Liver (tissue), 9 donors: ENCODE results near the gene NCOA3. TPM values are rescaled to one million over a fixed set of nuclear protein-coding genes. Genes with fewer than 3 reads are reported as not detected.

Experiments
- DNase-seq: peaks from one replicate; pipeline ENCODE4 v3.0.0-alpha.2; 2017; ENCODE audit warnings: low spot score
- H3K27ac ChIP-seq, 2 donors: one replicate each; pipeline ENCODE4 v1.7.0; 2013; ENCODE audit warnings: inconsistent platforms in 2 of 2, low read length in 2 of 2, control low read depth in 1 of 2, low read depth in 1 of 2, mild to moderate bottlenecking in 1 of 2
- H3K27me3 ChIP-seq, 4 donors: one replicate each; pipeline versions ENCODE4 v1.6.1 to v1.7.0; 2013; ENCODE audit warnings: low read length in 3 of 4, inconsistent platforms in 1 of 4, mild to moderate bottlenecking in 1 of 4, moderate library complexity in 1 of 4; ENCODE audit not compliant: control insufficient read depth in 4 of 4, insufficient read depth in 4 of 4
- H3K36me3 ChIP-seq, 4 donors: one replicate each; pipeline versions ENCODE4 v1.6.1 to v1.7.0; 2013; ENCODE audit warnings: low read length in 3 of 4, mild to moderate bottlenecking in 3 of 4, low read depth in 1 of 4, moderate library complexity in 1 of 4; ENCODE audit not compliant: control insufficient read depth in 4 of 4, insufficient read depth in 3 of 4
- H3K4me1 ChIP-seq, 4 donors: one replicate each; pipeline versions ENCODE4 v1.6.1 to v1.7.0; 2013; ENCODE audit warnings: low read length in 3 of 4, mild to moderate bottlenecking in 3 of 4, moderate library complexity in 1 of 4; ENCODE audit not compliant: control insufficient read depth in 4 of 4, insufficient read depth in 4 of 4
- H3K4me3 ChIP-seq, 3 donors: one replicate each; pipeline versions ENCODE4 v1.6.1 to v1.7.0; 2013; ENCODE audit warnings: low read length in 3 of 3, control low read depth in 1 of 3, low read depth in 1 of 3, mild to moderate bottlenecking in 1 of 3
- H3K9ac ChIP-seq, 2 donors: one replicate each; pipeline ENCODE4 v1.7.0; 2013; ENCODE audit warnings: low read length in 2 of 2, mild to moderate bottlenecking in 2 of 2, moderate library complexity in 2 of 2, control low read depth in 1 of 2, low read depth in 1 of 2
- H3K9me3 ChIP-seq, 4 donors: one replicate each; pipeline versions ENCODE4 v1.6.1 to v1.7.0; 2013; ENCODE audit warnings: low read length in 3 of 4; ENCODE audit not compliant: control insufficient read depth in 4 of 4
- EGR1 ChIP-seq, 2 donors: IDR thresholded peaks; 2 replicates each; pipeline ENCODE4 v1.6.1; 2016 to 2018; ENCODE audit warnings: antibody characterized with exemption in 2 of 2, low read depth in 2 of 2
- FOXA1 ChIP-seq: IDR thresholded peaks from 2 replicates; pipeline ENCODE4 v1.6.1; 2016; ENCODE audit warnings: antibody characterized with exemption
- GABPA ChIP-seq, 2 donors: IDR thresholded peaks in 1 of 2; conservative IDR thresholded peaks in 1 of 2; 2 replicates each; pipeline ENCODE4 v1.6.1; 2016; ENCODE audit warnings: antibody characterized with exemption in 2 of 2, mild to moderate bottlenecking in 1 of 2, moderate library complexity in 1 of 2
- HNF4A ChIP-seq, 2 donors: conservative IDR thresholded peaks; 2 replicates each; pipeline ENCODE4 v1.6.1; 2016; ENCODE audit warnings: antibody characterized with exemption in 2 of 2, mild to moderate bottlenecking in 2 of 2
- JUND ChIP-seq, 2 donors: IDR thresholded peaks; 2 replicates each; pipeline ENCODE4 v1.6.1; 2016; ENCODE audit warnings: antibody characterized with exemption in 2 of 2
- NR2F2 ChIP-seq: IDR thresholded peaks from 2 replicates; pipeline ENCODE4 v1.6.1; 2016; ENCODE audit warnings: antibody characterized with exemption
- RAD21 ChIP-seq, 2 donors: IDR thresholded peaks; 2 replicates each; pipeline ENCODE4 v1.6.1; 2016; ENCODE audit warnings: antibody characterized with exemption in 2 of 2, mild to moderate bottlenecking in 2 of 2
- RXRA ChIP-seq, 2 donors: IDR thresholded peaks; 2 replicates each; pipeline ENCODE4 v1.6.1; 2017 to 2018; ENCODE audit warnings: antibody characterized with exemption in 2 of 2, mild to moderate bottlenecking in 1 of 2
- SP1 ChIP-seq: IDR thresholded peaks from 2 replicates; pipeline ENCODE4 v1.6.1; 2018; ENCODE audit warnings: antibody characterized with exemption, mild to moderate bottlenecking
- TAF1 ChIP-seq: conservative IDR thresholded peaks from 2 replicates; pipeline ENCODE4 v1.6.1; 2016; ENCODE audit warnings: antibody characterized with exemption, mild to moderate bottlenecking
- YY1 ChIP-seq: IDR thresholded peaks from 2 replicates; pipeline ENCODE4 v1.6.1; 2016; ENCODE audit warnings: antibody characterized with exemption, mild to moderate bottlenecking
- WGBS: extraction: QIAGEN DNeasy Blood & Tissue Kit; methylation state at CpG from one replicate; pipeline ENCODE4 v1.1.7; 2013; 5-methylcytosine and 5-hydroxymethylcytosine counted together
- polyA plus RNA-seq, 2 donors: library from polyadenylated mRNA; stranded (reverse) in 1 of 2; unstranded in 1 of 2; fragments of 200-250 nt in 1 of 2; fragments of >200 nt in 1 of 2; fragmentation: Nextera tagmentation in 1 of 2; extraction: Ambion mirVana in 1 of 2; gene quantifications; one replicate each; pipeline versions ENCODE4 v1.2.1 to v1.2.3, GENCODE V29; 2013 to 2015
- total RNA-seq, 2 donors: library from RNA; depleted of rRNA; stranded (reverse); fragments of >200 nt; gene quantifications; one replicate each; pipeline ENCODE4 v1.2.3, GENCODE V29; 2014
- TF ChIP-seq, protein P1 (sequence below): fragments of 150-350 bp; IDR thresholded peaks from 2 replicates; pipeline ENCODE4 v1.5.1; 2017; ENCODE audit warnings: improper control_type of control experiment, low read depth, low read length; ENCODE audit not compliant: missing input control
- TF ChIP-seq, protein P2 (sequence below): IDR thresholded peaks from 2 replicates; pipeline ENCODE4 v1.6.1; 2016; ENCODE audit warnings: antibody characterized with exemption
- TF ChIP-seq, protein P3 (sequence below): IDR thresholded peaks from 2 replicates; pipeline ENCODE4 v1.6.1; 2016; ENCODE audit warnings: antibody characterized with exemption
- TF ChIP-seq, protein P4 (sequence below): IDR thresholded peaks from 2 replicates; pipeline ENCODE4 v1.6.1; 2016; ENCODE audit warnings: antibody characterized with exemption, mild to moderate bottlenecking
- donor health status: healthy.
- donor health status: healthy.
- donor health status: healthy.
- donor health status: healthy.
- donor health status: healthy.

Gene NCOA3
- total and polyA plus RNA-seq, 4 donors = 3.8 to 18.2 (median 8.9) TPM

DNA sequence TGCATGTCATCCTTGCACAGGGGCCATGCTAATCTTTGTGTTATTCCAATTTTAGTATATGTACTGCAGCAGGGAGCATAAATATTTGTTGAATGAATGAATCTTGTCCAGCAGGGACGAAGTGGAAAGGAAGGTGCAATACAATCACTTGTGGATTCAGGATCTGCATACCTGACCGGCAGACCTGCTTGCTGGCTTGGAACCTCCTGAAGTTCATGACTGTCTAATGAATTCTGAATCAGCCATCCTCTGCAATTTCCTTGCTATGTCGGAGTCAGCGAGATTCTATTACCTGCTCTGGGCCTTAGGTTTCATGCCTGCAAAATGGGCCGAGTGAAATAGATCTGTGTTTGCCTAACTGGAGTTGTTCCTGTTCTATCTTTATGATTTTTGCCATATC lies 17.4 kb upstream of the NCOA3 start:
- 96% methylated on average over 5 of the region's 5 CpGs for WGBS
- no peak overlapping the region for H3K27ac ChIP-seq
- TF ChIP-seq, protein P1, sequence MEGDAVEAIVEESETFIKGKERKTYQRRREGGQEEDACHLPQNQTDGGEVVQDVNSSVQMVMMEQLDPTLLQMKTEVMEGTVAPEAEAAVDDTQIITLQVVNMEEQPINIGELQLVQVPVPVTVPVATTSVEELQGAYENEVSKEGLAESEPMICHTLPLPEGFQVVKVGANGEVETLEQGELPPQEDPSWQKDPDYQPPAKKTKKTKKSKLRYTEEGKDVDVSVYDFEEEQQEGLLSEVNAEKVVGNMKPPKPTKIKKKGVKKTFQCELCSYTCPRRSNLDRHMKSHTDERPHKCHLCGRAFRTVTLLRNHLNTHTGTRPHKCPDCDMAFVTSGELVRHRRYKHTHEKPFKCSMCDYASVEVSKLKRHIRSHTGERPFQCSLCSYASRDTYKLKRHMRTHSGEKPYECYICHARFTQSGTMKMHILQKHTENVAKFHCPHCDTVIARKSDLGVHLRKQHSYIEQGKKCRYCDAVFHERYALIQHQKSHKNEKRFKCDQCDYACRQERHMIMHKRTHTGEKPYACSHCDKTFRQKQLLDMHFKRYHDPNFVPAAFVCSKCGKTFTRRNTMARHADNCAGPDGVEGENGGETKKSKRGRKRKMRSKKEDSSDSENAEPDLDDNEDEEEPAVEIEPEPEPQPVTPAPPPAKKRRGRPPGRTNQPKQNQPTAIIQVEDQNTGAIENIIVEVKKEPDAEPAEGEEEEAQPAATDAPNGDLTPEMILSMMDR = no peak
- TF ChIP-seq YY1 = no peak
- TF ChIP-seq RAD21 (IDR thresholded peaks at IDR 0.05) = no peak
- TF ChIP-seq FOXA1 = no peak
- no peak for TF ChIP-seq NR2F2
- no peak for TF ChIP-seq GABPA (IDR thresholded peaks at IDR 0.05 in 1 of 2, conservative IDR thresholded peaks at IDR 0.05 in 1 of 2)
- TF ChIP-seq JUND (IDR thresholded peaks at IDR 0.05) = no peak
- no peak for TF ChIP-seq SP1
- TF ChIP-seq, protein P2, sequence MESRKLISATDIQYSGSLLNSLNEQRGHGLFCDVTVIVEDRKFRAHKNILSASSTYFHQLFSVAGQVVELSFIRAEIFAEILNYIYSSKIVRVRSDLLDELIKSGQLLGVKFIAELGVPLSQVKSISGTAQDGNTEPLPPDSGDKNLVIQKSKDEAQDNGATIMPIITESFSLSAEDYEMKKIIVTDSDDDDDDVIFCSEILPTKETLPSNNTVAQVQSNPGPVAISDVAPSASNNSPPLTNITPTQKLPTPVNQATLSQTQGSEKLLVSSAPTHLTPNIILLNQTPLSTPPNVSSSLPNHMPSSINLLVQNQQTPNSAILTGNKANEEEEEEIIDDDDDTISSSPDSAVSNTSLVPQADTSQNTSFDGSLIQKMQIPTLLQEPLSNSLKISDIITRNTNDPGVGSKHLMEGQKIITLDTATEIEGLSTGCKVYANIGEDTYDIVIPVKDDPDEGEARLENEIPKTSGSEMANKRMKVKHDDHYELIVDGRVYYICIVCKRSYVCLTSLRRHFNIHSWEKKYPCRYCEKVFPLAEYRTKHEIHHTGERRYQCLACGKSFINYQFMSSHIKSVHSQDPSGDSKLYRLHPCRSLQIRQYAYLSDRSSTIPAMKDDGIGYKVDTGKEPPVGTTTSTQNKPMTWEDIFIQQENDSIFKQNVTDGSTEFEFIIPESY = no peak
- TF ChIP-seq TAF1 = no peak
- TF ChIP-seq, protein P3, sequence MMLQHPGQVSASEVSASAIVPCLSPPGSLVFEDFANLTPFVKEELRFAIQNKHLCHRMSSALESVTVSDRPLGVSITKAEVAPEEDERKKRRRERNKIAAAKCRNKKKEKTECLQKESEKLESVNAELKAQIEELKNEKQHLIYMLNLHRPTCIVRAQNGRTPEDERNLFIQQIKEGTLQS = no peak
- no peak for TF ChIP-seq RXRA (IDR thresholded peaks at IDR 0.05)
- no peak for TF ChIP-seq HNF4A (conservative IDR thresholded peaks at IDR 0.05)
- TF ChIP-seq, protein P4, sequence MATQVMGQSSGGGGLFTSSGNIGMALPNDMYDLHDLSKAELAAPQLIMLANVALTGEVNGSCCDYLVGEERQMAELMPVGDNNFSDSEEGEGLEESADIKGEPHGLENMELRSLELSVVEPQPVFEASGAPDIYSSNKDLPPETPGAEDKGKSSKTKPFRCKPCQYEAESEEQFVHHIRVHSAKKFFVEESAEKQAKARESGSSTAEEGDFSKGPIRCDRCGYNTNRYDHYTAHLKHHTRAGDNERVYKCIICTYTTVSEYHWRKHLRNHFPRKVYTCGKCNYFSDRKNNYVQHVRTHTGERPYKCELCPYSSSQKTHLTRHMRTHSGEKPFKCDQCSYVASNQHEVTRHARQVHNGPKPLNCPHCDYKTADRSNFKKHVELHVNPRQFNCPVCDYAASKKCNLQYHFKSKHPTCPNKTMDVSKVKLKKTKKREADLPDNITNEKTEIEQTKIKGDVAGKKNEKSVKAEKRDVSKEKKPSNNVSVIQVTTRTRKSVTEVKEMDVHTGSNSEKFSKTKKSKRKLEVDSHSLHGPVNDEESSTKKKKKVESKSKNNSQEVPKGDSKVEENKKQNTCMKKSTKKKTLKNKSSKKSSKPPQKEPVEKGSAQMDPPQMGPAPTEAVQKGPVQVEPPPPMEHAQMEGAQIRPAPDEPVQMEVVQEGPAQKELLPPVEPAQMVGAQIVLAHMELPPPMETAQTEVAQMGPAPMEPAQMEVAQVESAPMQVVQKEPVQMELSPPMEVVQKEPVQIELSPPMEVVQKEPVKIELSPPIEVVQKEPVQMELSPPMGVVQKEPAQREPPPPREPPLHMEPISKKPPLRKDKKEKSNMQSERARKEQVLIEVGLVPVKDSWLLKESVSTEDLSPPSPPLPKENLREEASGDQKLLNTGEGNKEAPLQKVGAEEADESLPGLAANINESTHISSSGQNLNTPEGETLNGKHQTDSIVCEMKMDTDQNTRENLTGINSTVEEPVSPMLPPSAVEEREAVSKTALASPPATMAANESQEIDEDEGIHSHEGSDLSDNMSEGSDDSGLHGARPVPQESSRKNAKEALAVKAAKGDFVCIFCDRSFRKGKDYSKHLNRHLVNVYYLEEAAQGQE = no peak
- no peak for TF ChIP-seq EGR1 (IDR thresholded peaks at IDR 0.05; ENCODE audit: low read depth in 2 of 2)

More for the DNA sequence above, 17.4 kb upstream of the NCOA3 start:
- DNase-seq = no peak
- no peaks in the 10 kb centered on the region for H3K27me3 ChIP-seq
- peaks cover 0 to 1% (median 0%) of the 10 kb centered on the region in 4 donors for H3K4me1 ChIP-seq
- no peaks in the 10 kb centered on the region for H3K36me3 ChIP-seq
- no peak overlapping the region for H3K9ac ChIP-seq
- no peak overlapping the region for H3K4me3 ChIP-seq
- no peaks in the 10 kb centered on the region for H3K9me3 ChIP-seq
